GM19395 (cell line): Measurements from ENCODE around the gene MAP3K5.
"Not testable (repeated sequence)": the region's sequence is repeated elsewhere in the genome, so short reads cannot be mapped to it uniquely, and the experiment has no call there.

ENCODE experiments used
- ATAC-seq: cut with Tn5 transposase; IDR thresholded peaks from one replicate; pipeline ENCODE4 v1.9.1; 2021; ENCODE audit warnings: mild to moderate bottlenecking, moderate library complexity; ENCODE audit not compliant: unreplicated experiment

Gene MAP3K5

DNA sequence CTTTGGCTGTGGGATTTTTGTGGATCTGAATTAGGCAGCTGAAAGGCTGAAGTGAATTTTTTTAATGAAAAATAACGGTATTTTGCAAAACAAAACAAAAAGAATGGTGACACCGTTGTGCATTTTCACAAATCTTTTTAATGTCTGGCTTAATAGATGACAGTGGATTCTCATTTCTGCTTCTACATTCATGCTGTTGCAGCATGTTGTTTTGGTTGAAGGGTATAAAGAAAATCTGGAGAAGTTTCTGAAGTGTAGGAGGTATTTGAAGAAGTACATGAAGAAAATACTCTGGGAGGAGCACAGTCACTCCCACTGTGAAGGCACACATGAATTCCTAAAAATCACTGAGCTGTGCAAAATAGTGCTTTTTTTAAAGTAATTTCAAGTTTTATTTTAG, 3.1 kb upstream of the MAP3K5 start:
- ATAC-seq = no peak

DNA sequence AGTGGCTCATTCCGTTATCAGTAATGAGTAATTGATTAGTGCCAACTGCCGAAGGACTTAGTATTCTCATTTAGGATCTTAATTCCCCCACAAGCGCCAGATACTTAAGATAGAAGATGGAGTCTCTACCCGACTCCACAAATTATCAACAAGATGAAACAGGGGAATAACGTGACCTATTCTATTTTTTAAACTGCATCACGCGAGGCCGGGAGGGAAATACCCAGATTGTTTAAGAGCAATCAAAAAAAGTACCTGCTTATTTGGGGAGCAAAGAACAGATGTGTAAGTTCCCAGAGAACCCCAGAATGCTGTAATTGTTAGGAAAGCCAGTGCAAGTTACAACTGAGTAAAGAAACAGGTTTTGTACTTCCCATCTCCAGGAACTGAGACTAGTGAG, 1.1 kb upstream of the MAP3K5 start:
- no peak for ATAC-seq

DNA sequence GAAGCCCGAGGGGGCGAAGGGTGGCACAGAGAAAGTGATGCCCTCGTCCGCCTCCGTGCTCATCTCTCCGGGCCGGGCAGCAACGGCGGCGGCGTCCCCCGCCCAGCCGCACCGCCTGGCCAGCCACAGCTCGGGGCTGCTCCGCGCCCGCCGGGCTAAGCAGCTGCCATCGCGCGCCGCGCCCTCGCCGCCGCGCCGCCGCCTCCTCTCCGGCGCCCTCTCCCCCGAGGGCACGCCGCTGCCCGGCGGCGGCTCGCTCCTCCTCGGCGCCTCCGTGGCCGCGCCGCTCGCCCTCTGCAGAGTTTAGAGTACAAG, 225 bp downstream of the MAP3K5 start:
- no peak for ATAC-seq

DNA sequence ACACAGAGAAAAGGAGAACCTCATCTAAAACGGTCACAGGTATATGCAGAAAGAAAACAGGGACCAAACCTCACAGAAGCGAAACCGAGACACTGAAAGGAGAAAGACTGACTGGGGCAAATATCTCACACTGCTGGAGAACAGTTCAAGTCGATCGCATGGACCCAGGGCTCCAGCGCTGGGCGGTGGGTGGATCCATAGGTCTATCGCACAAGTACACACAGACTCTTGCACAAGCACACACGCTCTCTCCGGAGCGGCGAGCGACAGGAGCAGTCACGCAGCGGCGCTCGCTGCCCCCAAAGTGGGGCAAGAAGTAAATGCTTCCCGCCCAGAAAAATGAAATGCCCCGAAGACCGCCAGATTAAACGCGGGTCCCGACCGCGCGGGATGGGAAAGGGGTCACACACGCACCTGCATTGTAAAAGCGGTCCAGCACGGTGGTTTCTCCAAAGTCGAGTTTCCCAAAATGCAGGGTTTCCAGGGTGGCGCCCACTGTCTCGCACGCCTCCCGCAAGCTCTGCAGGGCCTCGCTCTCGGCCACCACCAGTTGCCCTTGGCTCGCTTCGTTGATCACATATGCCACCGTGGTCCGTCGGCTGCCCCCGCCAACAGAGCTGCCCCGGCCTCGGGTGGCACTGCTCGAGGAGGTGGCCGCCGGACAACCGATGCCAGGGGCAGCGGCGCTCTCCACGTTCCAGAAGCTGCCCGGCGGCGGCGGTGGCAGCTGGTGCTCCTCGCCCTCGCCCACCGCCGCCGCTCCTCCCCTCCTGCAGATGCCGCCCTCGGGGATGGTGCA, 782 bp downstream of the MAP3K5 start:
- ATAC-seq = peak; percentile 40

DNA sequence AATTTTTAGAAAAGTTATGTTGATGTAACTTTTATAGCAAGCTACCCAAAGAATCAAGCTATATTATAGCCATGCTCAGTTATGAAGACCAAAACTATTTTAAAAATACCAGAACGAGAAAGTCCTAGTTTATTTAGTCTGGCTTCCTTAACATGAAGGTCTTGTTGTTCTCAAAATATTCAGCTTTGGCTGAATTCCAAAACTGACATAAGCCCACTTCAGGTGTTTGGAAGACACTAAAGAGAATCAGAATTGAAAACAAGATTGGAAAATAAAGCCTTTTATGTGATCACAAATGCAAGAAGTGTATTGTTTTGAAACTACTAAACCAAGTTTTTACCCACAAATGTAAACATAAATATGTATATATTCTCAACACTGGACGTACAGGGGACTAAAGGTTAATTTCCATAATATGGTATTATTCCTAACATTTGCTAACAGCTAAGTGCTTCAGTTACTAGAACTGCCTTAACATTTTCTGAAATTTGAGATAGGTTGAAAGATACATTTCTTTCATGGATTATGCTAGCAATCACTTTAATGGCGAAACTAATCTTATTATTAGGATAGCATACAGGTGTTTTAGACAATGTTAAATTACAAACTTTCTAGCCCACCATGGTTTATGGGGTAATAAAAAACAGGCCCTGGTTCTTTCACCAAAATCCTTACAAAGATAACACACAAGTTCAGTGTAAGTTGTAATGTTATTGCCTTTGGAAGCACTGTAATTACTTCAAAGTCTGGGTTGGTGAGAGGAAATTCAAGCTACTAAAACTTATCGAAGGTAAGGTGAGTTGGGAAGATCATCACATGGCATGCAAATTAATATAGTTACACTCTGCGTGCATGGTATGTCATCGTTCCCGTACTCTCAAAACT, 1.6 kb downstream of the MAP3K5 start:
- ATAC-seq = no peak

DNA sequence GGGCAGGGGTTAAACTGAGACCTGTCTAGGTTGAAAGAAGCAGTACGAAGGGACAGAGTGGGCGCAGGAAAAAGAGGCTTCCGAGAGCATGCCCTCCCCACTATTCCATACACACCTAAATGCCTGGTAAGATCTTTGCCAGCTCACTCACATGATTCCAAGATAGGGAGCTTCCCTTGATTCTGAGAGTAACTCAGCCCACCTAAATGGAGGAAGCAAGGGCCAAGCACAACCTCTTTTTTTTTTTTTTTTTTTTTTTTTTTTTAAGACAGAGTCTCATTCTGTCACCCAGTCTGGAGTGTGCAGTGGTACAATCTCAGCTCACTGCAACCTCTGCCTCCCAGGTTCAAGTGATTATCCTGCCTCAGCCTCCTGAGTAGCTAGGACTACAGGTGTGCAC, 2.8 kb downstream of the MAP3K5 start:
- ATAC-seq = not testable (repeated sequence)

DNA sequence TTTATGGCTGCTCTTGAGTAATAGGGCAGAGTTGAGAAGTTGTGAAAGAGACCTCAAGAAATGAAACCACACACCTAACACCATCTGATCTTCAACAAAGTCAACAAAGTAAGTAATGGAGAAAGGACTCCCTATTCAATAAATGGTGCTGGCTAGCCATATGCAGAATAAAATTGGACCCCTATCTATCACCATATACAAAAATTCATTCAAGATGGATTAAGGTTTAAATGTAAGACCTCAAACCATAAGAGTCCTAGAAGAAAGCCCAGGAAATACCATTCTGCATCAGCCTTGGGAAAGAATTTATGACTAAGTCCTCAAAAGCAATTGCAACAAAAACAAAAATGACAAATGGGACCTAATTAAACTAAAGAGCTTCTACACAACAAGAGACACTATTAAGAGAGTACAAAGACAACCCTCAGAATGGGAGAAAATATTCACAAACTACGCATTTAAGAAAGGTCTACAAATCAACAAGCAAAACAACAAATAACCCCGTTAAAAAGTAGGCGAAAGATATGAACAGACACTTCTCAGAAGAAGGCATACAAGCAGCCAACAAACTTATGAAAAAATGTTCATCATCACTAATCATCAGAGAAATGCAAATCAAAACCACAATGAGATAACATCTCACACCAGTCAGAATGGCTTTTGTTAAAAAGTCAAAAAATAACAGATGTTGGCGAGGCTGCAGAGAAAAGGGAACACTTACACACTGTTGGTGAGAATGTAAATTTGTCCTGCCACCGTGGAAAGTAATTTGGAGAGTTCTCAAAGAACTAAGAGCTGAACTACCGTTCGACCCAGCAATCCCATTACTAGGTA, 4.0 kb downstream of the MAP3K5 start:
- ATAC-seq = no peak

DNA sequence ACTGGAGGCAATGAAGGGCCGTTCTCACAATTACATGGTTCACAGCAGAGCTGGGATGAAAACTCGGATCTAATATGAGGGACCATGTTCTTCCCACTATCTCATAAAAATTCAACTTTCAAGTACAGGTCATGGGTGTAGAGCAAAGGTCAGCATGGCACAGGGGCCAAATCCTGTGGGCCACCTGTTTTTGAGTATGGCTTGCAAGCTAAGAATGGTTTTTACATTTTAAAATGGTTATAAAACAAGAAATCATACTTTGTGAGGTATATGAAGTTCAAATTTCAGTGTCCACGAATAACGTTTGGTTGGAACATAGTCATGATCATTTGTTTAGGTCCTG, 4.6 kb downstream of the MAP3K5 start:
- no peak for ATAC-seq

DNA sequence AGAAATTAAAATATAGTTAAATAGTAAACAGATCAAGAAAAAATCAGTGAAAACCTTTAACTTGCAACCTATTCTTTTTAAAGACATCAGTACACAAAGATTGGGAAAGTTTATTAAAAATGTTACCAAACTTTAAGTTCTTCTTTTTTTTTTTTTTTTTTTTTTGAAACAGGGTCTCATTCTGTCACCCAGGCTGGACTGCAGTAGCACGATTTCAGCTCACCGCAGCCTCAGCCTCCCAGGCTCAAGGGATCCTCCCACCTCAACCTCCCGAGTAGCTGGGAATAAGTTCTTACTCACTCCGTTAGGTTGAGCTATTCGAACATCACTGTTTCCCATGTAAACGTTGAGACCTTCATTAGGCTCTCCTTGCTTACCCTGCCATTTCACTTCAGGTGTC, 5.6 kb downstream of the MAP3K5 start:
- ATAC-seq = no peak

DNA sequence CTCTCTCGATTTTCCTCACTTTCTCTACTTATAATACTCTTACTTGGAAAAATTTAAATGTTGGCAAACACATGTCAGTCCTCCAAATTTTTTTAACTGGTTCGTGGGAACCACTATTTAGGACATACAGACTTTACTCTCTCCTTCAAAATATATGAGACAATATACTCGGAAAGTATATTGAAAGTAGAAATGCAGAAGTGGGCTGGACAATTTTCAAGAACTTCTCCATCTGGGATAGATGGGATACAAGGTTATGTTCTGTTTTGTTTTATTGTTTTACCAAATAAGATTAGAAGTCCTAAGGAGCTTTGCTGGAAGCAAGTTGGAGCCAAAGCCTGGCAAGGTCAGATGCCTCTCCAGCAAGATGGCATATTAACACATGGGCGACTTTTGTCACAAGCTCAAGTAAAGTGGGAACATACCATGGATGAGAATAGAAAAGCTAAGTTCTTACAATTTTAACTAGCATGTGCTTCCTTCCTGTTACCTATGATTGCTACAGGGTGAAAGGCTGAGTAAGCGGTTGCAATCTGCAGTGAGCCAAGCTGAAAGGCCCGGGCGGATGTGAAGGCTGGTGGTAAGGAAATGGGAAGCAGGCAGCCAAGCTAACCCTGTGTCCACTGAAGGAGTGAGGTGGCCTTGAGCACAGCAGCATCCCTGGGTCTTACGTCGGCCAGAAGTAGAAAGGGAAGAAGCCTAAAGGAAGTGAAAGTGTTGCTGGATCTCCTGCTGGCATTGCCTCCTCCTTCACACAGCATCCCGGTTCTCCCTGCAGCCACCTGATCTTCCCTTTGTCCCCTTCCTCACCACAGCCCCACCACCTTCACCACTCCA, 7.1 kb downstream of the MAP3K5 start:
- peak; percentile 45 for ATAC-seq

DNA sequence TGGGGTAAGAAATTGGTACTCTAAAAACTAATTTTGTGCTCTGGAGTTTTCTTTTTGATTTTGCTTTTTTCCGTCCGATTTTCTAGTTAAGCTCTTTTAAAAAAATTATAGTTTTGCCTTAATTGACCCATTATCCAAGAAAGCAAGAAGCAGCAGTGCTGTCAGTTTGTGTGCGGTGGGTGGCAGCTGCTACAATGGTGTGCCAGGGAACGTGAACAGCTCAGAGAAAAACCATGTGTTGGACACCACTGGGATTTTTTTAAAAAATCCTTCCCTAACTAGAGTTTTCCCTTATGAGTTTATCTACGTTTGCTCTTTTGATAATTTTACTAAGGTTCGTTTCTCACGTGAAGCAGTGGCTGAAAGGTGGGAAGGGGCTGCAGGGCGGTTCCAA, 8.0 kb downstream of the MAP3K5 start:
- ATAC-seq = no peak

DNA sequence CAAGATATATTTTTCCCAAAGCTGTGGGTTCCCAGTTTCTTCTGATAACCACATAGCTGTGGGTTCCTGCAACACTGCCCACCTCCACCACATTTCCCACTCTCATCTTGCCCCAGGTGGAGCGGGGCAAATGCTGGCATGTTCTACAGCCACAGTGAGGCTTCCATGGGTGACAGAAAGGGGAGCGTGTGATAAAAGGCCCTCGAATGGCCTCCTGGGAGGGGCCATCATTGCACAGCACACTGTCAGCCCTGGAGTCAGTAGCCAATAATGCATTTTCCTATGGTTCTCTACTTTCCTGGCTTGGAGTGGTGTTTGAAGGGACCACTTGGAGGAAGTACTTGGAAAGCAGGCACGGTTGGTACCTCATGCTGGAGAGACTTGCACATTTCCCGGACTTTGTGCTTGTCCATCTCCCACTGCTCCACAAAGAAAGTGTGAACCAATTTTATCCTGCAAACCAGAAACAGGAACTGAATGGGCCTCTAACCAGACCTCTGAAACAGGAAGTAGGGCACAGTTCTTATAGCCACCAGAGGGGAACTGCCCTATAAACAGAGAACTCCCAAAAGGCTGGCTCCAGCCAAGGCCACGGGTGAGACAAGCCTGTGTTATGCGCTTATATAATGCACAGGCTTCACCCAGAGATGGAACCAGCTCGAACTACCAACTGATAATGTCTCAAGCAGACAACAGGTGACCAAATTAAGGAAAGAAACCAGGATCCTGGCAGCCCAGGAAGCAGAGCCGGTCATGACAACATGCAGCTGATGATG, 8.6 kb downstream of the MAP3K5 start:
- peak; percentile 68 for ATAC-seq

DNA sequence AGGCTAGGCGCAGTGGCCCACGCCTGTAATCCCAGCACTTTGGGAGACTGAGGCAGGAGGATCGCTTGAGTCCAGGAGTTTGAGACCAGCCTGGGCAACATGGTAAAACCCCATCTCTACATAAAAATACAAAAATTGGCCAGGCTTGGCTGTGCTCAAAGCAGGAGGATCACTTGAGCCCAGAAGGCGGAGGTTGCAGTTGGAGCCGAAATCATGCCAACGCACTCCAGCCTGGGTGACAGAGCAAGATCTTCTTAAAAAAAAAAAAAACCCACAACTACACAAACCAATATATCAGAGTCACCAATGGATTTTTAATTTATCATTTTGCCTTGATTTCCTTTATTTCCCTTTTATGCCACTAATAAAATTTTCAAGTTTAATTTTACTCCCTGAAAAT, 9.3 kb downstream of the MAP3K5 start:
- ATAC-seq = no peak

DNA sequence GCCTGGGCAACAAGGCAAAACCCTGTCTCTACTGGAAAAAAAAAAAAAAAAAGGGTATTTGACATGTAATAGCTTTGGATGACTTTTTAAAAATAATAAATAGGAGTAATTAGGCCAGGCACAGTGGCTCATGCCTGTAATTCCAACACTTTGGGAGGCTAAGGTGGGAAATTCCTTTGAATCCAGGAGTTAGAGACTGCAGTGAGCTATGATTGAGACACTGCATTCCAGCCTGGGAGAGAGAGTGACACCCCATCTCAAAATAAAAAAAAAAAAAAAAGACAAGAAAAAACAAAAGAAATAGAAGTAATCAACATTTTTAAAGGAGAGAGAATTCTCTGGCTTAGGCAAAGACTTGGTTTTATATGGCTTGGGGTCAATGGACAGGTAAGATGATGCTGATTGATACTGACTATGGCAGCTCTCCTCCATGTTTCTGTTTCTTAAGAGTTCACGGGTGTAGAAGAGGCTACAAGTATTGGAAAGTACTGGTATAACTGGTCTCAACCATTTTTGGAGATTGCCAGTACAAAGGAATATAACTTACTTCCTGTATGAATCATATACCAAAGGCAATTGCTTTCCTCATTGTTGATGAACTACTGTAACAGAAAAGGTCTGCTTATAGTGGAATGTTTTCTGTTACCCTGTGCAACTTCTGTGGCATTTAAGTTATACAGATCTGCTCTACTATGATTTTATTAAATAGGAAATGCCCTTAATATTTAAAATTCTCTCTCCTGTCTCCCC, 10.1 kb downstream of the MAP3K5 start:
- no peak for ATAC-seq

DNA sequence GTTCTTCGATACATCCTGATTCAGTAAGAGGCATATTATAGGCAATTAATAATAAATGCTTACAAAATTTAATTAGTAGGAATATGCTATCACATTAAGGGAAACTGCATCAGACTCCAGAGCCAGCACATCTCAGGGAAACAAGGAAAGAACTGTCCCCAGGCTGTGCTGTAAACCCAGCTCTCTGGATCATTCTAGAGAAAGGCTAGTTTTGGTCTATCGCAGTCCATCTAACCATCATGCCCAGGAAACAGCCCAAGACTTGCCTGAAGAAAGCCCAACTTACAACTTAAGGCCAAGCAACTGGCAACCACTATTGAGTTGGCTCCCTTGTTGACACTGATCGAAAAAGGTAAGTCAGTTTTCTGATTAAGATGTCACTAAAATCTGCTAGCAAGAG, 11.3 kb downstream of the MAP3K5 start:
- no peak for ATAC-seq

DNA sequence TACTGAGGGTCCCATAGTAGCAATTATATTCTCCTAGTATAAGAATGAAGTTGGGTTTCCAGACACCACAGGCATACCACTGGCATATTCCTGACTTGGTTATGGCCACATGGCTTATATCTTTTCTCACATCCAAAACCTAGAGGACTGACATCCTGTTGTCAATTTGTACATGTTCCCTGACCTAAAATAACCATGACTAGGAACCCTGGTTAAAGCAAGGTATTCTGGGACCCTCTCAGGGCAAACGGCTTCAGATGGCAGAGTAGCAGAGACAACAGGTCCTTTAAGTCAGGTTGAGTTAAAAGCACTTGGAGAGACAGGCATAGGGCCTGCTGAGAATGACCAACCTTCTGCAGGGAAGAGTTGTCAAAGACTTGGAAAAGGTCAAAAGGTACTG, 12.6 kb downstream of the MAP3K5 start:
- no peak for ATAC-seq

DNA sequence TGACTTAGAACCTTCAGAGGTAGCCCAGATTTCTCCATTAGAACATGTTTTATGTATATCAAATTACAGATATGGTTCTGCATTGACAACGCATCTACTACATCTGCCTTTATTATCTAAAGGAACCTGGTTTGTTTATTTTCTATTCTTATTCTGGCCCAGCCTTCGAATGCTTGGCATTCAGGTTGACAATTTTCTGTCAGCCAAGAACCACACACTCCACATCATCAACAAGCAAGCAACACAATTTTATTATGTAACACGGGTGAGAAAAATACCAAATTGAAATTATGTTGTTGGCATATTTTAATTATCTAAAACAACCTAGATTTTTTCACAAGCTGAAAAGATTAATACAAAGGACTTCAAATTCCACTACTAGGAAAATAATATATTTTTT, 14.6 kb downstream of the MAP3K5 start:
- no peak for ATAC-seq

DNA sequence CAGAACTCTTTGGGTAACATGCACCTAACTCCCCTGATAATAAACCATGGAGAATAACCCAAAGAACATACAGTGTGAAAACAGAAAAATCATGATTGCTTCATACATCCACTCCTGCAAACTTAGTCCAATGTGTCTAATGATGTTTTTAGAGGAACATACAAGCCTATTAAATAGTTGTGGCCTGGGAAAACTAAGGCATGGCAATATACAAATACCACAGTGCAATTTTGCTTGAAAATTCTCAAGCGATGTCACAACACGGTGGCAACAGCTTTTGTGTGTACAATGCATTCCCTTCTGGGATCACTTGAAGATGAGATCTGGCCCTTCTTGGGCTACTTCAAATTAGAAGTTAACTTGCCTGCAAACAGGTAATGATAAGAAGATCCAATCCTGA, 16.7 kb downstream of the MAP3K5 start:
- no peak for ATAC-seq

DNA sequence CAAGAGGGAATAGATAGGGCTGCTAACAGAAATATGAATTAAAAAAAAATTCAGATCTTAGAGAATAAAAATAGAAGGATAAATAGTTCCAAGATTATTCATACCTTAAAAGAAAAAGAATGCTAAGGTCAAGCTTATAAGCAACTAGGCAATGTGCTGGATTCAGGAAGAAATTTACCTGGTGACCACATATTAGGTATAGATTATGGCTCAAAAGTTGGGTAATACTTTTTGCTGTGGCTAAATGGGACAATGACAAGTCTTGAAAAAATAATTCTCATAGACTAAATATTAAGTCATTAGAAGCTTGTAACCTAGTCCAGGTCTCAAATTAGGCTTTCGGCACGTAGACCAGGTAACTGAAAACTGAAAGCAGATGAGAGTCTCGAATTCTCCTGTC, 17.2 kb downstream of the MAP3K5 start:
- ATAC-seq = no peak
